ENCODE measurements around the gene ADAMTSL1. TPM values are rescaled to one million over a fixed set of nuclear protein-coding genes. Genes with fewer than 3 reads are reported as not detected.

The ADAMTSL1 gene
- total RNA-seq, 1 experiment from 2014 or later = 0.95 TPM

GRCh38 chr9:18759827-18760226 lies 285.9 kb downstream of the ADAMTSL1 start:
- H3K27ac ChIP-seq = no peak overlapping the region
- no peaks in the 10 kb centered on the region for H3K4me1 ChIP-seq (replicated peaks)
- H3K9me3 ChIP-seq (replicated peaks) = no peaks in the 10 kb centered on the region
- no peaks in the 10 kb centered on the region for H3K27me3 ChIP-seq (replicated peaks)
- H3K36me3 ChIP-seq = no peaks in the 10 kb centered on the region
- no peak overlapping the region for H3K4me3 ChIP-seq
- DNase-seq (ENCODE audit: low read depth in 1 of 2, low spot score in 2 of 2) = no peak

DNA sequence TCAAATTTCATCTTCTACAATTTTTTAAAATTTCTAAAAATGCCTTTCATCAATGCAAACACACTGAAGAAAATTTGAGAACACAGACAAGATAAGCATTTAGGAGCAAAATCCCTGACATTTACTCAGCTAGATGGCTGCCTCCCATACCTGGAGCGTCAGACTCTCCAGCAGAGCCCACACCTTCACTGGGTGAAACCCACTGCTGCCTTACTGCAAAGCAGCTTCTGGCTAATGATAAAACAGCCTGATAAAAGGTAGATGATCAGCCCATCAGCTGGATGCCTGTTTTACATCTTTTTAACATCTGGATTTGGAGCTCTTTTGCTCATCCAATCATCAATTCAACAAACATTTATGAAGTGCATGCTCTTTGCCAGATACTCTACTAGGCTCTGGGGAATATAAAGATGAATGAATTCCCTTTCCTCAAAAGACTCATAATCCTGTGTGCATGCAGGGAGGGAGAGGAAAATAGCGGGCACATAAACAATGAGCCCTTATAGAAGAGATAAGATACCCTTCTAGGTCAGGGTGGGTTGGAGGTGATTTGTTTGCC lies 287.9 kb downstream of the ADAMTSL1 start:
- H3K4me1 ChIP-seq (replicated peaks) = no peaks in the 10 kb centered on the region
- H3K4me3 ChIP-seq = no peak overlapping the region
- H3K36me3 ChIP-seq = no peaks in the 10 kb centered on the region
- no peak overlapping the region for H3K27ac ChIP-seq
- H3K9me3 ChIP-seq (replicated peaks) = no peaks in the 10 kb centered on the region
- no peak for DNase-seq (ENCODE audit: low read depth in 1 of 2, low spot score in 2 of 2)
- no peaks in the 10 kb centered on the region for H3K27me3 ChIP-seq (replicated peaks)

GRCh38 chr9:18766989-18767550 lies 293.1 kb downstream of the ADAMTSL1 start:
- H3K4me3 ChIP-seq = no peak overlapping the region
- no peak for DNase-seq (ENCODE audit: low read depth in 1 of 2, low spot score in 2 of 2)
- no peaks in the 10 kb centered on the region for H3K9me3 ChIP-seq (replicated peaks)
- H3K27me3 ChIP-seq (replicated peaks) = no peaks in the 10 kb centered on the region
- no peak overlapping the region for H3K27ac ChIP-seq
- no peaks in the 10 kb centered on the region for H3K36me3 ChIP-seq
- no peaks in the 10 kb centered on the region for H3K4me1 ChIP-seq (replicated peaks)

DNA sequence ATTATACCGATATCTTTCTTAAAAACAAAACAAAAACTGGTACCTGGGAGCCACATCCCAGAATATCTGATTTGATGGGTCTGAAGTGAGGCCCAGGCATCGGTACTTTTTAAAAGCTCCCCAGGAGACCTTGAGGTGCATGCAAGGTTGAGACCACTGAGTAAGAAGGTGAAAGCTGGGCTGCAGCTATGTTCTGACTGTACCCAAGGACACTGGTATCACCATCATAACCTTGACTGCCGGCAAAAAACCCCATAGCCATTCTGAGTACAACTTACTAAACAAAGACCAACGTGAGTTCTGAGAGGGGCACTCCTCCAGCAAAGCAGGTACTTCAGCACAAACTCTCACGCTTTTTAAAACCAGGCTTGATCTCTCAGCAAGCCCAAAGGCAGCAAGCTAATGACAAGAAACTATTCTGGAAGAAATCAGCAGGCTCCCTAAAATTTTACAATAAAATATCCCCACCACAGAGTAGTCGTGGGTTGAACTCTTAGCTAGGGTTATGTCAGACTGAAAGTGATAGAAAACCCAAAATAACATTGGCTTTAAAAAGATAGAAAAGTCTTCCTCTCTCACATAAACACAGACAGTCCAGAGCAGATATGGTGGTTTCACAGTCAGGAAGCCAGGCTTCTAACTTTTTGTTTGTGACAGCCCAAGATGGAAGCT lies 295.1 kb downstream of the ADAMTSL1 start:
- H3K36me3 ChIP-seq = no peaks in the 10 kb centered on the region

DNA sequence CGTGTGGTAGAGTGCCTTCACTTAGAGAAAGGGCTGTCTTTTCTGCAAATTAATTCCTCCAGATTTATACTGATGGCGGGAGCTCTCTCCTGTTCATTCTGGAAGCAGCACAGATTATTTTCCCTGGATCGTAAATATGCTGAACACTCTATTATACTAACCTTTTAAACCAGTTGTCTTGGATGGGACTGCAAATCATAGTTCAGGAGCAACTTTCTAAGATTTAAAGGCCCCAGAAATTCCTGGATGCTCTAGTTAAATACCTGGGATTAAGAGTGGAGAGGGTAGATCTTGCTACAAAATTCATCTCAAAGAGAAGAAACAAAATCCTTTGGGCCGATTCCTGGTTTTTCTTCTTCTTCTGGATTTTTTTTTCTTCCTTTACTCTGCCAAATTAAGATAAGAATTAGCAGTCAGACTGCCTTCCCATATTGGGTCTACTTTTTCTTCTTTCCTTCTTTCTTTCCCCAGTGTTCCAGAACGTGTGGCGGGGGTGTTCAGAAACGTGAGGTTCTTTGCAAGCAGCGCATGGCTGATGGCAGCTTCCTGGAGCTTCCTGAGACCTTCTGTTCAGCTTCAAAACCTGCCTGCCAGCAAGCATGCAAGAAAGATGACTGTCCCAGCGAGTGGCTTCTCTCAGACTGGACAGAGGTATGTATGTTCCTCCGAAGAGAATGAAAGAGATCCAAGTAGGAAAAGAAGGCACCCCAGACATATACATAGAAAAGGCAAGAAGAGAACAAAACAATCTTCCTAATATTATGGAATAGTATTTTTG lies 296.4 kb downstream of the ADAMTSL1 start:
- no peak overlapping the region for H3K27ac ChIP-seq
- no peaks in the 10 kb centered on the region for H3K9me3 ChIP-seq (replicated peaks)
- H3K27me3 ChIP-seq (replicated peaks) = no peaks in the 10 kb centered on the region
- H3K4me1 ChIP-seq (replicated peaks) = no peaks in the 10 kb centered on the region
- no peak for DNase-seq (ENCODE audit: low read depth in 1 of 2, low spot score in 2 of 2)
- no peak overlapping the region for H3K4me3 ChIP-seq
- H3K36me3 ChIP-seq = no peaks in the 10 kb centered on the region

More for the DNA sequence above, 295.1 kb downstream of the ADAMTSL1 start:
- no peaks in the 10 kb centered on the region for H3K4me1 ChIP-seq (replicated peaks)
- no peak overlapping the region for H3K27ac ChIP-seq
- H3K9me3 ChIP-seq (replicated peaks) = no peaks in the 10 kb centered on the region
- H3K4me3 ChIP-seq = no peak overlapping the region
- no peak for DNase-seq (ENCODE audit: low read depth in 1 of 2, low spot score in 2 of 2)
- H3K27me3 ChIP-seq (replicated peaks) = no peaks in the 10 kb centered on the region

- no peak for DNase-seq (ENCODE audit: low read depth in 1 of 2, low spot score in 2 of 2)
- H3K27ac ChIP-seq = no peak overlapping the region
- H3K27me3 ChIP-seq (replicated peaks) = no peaks in the 10 kb centered on the region
- H3K4me3 ChIP-seq = no peak overlapping the region
- no peaks in the 10 kb centered on the region for H3K9me3 ChIP-seq (replicated peaks)
- H3K36me3 ChIP-seq = no peaks in the 10 kb centered on the region
- no peaks in the 10 kb centered on the region for H3K4me1 ChIP-seq (replicated peaks)
These were observed 297.1 kb downstream of the ADAMTSL1 start for GRCh38 chr9:18771011-18771410.

DNA sequence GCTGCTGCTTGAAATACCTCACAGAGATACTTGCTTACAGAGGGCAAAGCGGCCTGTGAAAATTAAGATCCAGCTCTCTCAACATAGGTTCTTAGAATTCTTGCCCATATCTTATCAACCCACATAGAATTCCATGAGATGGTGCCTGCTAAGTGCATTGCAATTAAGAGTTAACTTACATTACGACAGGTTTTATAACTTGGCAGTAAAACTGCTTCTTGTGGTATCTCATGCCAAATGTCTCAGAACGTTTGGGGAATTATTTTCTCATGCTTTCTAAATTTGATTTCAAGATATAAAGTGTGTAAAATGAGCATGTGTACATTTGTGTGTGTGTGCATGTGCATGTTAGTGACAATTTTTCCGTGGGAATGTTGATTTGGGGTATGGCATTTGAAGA lies 297.8 kb downstream of the ADAMTSL1 start:
- Histone ChIP-seq H3K27ac (no peak overlapping the region), H3K4me1 (replicated peaks) (no peaks in the 10 kb centered on the region), H3K9me3 (replicated peaks) (no peaks in the 10 kb centered on the region), H3K36me3 (no peaks in the 10 kb centered on the region), H3K4me3 (no peak overlapping the region), H3K27me3 (replicated peaks) (no peaks in the 10 kb centered on the region)
- DNase-seq (ENCODE audit: low read depth in 1 of 2, low spot score in 2 of 2) = no peak

GRCh38 chr9:18775241-18775640 lies 301.3 kb downstream of the ADAMTSL1 start:
- Histone ChIP-seq H3K36me3 (no peaks in the 10 kb centered on the region), H3K27me3 (replicated peaks) (no peaks in the 10 kb centered on the region), H3K4me3 (no peak overlapping the region), H3K4me1 (replicated peaks) (no peaks in the 10 kb centered on the region), H3K9me3 (replicated peaks) (no peaks in the 10 kb centered on the region), H3K27ac (no peak overlapping the region)
- no peak for DNase-seq (ENCODE audit: low read depth in 1 of 2, low spot score in 2 of 2)

- no peak overlapping the region for H3K27ac ChIP-seq
- H3K36me3 ChIP-seq = no peaks in the 10 kb centered on the region
- no peak overlapping the region for H3K4me3 ChIP-seq
- H3K9me3 ChIP-seq (replicated peaks) = no peaks in the 10 kb centered on the region
- DNase-seq (ENCODE audit: low read depth in 1 of 2, low spot score in 2 of 2) = no peak
- H3K27me3 ChIP-seq (replicated peaks) = no peaks in the 10 kb centered on the region
- H3K4me1 ChIP-seq (replicated peaks) = no peaks in the 10 kb centered on the region
These were observed 302.0 kb downstream of the ADAMTSL1 start for GRCh38 chr9:18775930-18776329.

- Histone ChIP-seq H3K27me3 (replicated peaks) (no peaks in the 10 kb centered on the region), H3K4me1 (replicated peaks) (no peaks in the 10 kb centered on the region), H3K36me3 (no peaks in the 10 kb centered on the region), H3K4me3 (no peak overlapping the region), H3K9me3 (replicated peaks) (no peaks in the 10 kb centered on the region), H3K27ac (no peak overlapping the region)
- no peak for DNase-seq (ENCODE audit: low read depth in 1 of 2, low spot score in 2 of 2)
These were observed 303.2 kb downstream of the ADAMTSL1 start for GRCh38 chr9:18776836-18777820.

- H3K4me3 ChIP-seq = no peak overlapping the region
- H3K9me3 ChIP-seq (replicated peaks) = no peaks in the 10 kb centered on the region
- H3K27ac ChIP-seq = no peak overlapping the region
- no peak for DNase-seq (ENCODE audit: low read depth in 1 of 2, low spot score in 2 of 2)
- H3K4me1 ChIP-seq (replicated peaks) = no peaks in the 10 kb centered on the region
- H3K36me3 ChIP-seq = no peaks in the 10 kb centered on the region
- H3K27me3 ChIP-seq (replicated peaks) = no peaks in the 10 kb centered on the region
These were observed 304.2 kb downstream of the ADAMTSL1 start for GRCh38 chr9:18778147-18778546.

GRCh38 chr9:18778846-18779245 lies 304.9 kb downstream of the ADAMTSL1 start:
- H3K27me3 ChIP-seq (replicated peaks) = no peaks in the 10 kb centered on the region
- no peaks in the 10 kb centered on the region for H3K36me3 ChIP-seq
- DNase-seq (ENCODE audit: low read depth in 1 of 2, low spot score in 2 of 2) = no peak
- no peak overlapping the region for H3K27ac ChIP-seq
- H3K4me1 ChIP-seq (replicated peaks) = no peaks in the 10 kb centered on the region
- no peak overlapping the region for H3K4me3 ChIP-seq
- no peaks in the 10 kb centered on the region for H3K9me3 ChIP-seq (replicated peaks)

DNA sequence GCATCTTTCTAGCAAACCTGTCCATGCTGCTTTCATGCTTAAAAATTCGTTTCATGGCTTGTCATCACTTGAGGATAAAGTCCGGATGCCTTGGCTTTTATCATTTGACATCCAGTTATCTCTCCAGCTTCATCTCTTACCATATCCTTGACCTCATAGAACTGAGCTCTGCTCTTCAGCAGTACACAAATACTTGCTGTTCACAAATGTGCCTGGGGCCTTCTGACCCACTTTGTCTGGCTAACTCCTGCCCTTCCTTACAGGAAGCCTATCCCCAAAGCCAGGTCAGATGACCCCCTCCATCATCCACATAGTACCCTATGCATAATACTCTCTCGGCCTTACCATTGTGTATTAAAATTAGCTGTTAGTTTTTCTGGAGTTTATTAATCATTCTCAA lies 310.0 kb downstream of the ADAMTSL1 start:
- H3K4me1 ChIP-seq (replicated peaks) = no peaks in the 10 kb centered on the region
- no peaks in the 10 kb centered on the region for H3K36me3 ChIP-seq
- H3K27ac ChIP-seq = no peak overlapping the region
- no peaks in the 10 kb centered on the region for H3K9me3 ChIP-seq (replicated peaks)
- H3K27me3 ChIP-seq (replicated peaks) = no peaks in the 10 kb centered on the region
- DNase-seq (ENCODE audit: low read depth in 1 of 2, low spot score in 2 of 2) = no peak
- no peak overlapping the region for H3K4me3 ChIP-seq

All from SJSA1 (cell line).